Activated CD4-positive, alpha-beta T cell treated with anti-CD3 and anti-CD28 coated beads, Interleukin-10, Interleukin-2, amounts not matched to agents 100 ng/mL and 50 ng/mL, durations not matched to agents 16 hours and 8 hours (primary cell): ENCODE measurements around the gene CHRNB4.

Experiments
- DNase-seq: peaks from one replicate; pipeline ENCODE4 v3.0.0-alpha.2; 2020

CHRNB4 gene

GRCh38 chr15:78630886-78631633, 9.9 kb downstream of the CHRNB4 start:
- no peak for DNase-seq

- no peak for DNase-seq
Observed at GRCh38 chr15:78629716-78630065, 11.3 kb downstream of the CHRNB4 start.

- DNase-seq = no peak
Observed at GRCh38 chr15:78629031-78629715, 11.8 kb downstream of the CHRNB4 start.

DNA sequence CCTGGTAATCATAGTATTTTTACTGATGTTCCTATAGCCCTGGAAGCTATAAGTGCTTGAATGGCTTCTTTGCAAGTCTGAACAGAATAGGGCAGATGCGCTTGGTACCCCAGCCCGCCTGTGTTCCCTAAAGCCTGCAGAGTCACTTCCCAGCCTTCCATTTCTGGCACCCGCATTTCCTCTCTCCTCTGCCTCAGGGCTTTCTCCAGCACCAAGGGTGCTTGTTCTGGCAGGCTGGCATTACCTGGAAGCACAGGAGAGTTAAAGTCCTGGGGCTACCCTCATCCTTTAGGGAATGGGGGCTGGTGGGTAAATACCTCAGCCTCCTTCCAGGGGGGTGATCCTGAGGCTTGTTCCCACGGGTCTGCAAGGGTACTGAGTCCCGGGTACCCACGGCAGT, 12.8 kb downstream of the CHRNB4 start:
- DNase-seq = no peak

DNA sequence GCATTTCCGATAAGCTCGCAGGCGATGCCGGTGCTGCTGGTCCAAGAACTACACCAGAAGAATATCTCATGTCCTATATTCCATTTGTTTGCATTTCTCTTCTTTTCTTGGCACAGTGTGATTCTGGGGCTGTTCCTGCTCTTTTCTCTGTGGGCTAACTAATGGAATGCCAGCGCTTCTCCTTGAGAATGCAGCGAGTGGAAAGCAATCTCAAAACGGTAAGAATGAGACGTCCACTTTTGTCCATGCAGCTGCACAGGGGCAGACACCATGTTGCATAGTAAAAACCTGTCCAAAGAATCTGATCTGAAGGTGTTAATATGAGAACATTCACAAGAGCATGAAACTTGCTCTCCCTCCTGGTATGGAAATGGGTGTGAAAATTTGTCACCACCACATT, 13.7 kb downstream of the CHRNB4 start:
- no peak for DNase-seq

GRCh38 chr15:78626381-78626995, 14.5 kb downstream of the CHRNB4 start:
- DNase-seq = no peak

GRCh38 chr15:78625606-78626280, 15.3 kb downstream of the CHRNB4 start:
- no peak for DNase-seq

DNA sequence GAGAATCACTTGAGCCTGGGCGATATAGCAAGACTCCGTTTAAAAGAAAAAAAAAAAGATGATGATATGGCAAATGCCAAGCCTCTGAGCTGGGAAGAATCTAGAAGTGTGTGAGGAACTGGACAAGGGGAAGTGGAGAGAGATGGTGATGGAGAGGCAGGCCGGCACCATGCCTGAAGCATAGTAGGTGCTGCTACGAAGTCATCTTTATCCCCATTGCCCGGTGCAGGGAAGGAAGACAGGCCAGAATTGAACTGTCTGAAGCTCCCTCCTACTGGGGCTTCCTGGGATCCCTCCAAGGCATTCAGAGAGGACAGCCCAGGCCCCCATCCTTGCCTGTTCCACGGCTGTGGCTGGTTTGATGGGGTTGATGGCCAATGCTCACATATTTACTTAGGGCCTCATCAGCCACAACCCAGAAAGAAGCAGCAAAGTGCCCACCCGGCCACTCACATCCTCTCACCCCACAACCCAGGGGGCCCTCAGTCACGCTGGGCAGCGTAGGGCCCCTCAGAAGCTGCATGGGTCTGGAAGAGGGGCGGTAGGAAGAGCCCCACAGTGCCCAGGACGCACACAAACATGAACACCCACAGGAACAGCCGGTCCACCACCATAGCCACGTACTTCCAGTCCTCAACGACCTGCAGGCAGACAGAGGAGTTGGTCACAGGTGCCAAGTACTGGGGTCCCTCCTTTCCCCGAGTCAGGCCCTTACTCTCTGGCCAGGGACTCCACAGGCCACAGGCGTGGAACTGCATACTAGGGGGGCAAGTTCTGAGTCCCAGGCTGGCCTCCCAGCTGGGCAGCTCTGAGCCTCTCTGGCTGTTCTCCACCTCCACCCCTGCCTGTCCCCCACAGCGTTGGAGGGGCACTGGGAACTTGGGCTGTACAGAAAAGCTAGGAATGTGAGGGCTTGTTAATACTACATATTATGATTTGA, 16.1 kb downstream of the CHRNB4 start:
- DNase-seq = no peak

DNA sequence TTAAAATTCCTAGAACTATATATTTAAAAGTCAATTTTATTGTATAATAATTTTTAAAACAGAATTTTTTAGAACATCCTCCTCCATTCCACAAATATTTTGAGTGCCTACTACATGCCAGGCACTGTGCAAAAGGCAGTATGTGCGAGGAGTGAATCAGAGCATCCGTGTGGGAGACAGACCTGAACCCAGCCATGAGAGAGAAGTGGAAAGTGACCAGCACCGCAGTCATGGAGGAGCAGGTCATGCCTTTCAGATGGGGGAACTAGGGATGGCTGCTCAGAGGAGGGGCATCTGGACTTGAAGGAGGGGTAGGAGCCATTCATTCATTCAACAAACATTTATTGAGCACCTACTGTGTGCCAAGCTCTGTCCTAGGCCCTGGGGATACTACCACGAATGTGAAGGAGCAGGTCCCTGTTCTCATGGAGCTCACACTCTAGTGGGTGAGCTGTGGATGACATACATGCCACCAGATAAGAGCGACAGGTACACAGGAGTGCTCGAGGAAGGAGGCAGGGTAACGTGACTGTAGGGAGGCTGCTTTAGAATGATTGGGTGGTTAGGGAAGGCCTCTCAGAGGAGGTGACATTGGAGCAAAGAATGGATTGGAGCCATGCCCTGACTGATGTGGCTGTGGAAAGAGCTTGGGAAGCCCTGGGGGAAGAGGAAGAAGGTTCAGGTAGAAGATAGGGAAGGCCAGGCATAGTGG, 17.1 kb downstream of the CHRNB4 start:
- no peak for DNase-seq

DNA sequence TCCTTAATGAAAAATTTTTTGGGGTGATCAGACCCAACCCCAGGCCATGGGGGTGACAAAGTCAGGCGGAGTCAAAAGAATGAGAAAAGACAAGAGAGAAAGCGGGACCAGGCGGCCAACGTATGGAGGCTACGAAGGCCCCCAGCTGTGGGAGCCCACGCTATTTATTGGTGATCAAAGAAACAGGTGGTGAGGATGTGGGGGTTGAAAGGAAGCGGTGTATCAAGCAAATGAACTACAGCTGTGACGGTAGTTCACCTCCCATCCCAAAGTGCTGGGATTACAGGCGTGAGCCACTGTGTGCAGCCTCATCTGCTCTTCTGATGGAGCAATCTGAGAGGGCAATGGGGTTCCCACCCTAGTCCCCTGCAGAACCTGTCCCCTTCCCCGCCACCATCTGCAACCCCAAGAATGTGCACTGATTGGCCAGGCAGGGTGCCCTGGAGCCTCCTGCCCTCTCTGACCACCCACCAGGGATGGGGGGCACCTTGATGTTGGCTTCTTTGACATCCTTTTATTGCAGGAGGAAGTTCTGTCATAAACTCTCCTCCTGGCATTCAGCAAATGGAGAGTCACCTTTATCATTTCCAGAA, 19.1 kb downstream of the CHRNB4 start:
- DNase-seq = no peak

GRCh38 chr15:78620527-78621421, 20.2 kb downstream of the CHRNB4 start, which contains the start of gene CHRNA3:
TSS of gene CHRNA3 (minus strand) at chr15:78620996. CDS start at chr15:78620794, 202 bp downstream.
- DNase-seq = no peak

GRCh38 chr15:78620021-78620526, 20.9 kb downstream of the CHRNB4 start:
- no peak for DNase-seq

DNA sequence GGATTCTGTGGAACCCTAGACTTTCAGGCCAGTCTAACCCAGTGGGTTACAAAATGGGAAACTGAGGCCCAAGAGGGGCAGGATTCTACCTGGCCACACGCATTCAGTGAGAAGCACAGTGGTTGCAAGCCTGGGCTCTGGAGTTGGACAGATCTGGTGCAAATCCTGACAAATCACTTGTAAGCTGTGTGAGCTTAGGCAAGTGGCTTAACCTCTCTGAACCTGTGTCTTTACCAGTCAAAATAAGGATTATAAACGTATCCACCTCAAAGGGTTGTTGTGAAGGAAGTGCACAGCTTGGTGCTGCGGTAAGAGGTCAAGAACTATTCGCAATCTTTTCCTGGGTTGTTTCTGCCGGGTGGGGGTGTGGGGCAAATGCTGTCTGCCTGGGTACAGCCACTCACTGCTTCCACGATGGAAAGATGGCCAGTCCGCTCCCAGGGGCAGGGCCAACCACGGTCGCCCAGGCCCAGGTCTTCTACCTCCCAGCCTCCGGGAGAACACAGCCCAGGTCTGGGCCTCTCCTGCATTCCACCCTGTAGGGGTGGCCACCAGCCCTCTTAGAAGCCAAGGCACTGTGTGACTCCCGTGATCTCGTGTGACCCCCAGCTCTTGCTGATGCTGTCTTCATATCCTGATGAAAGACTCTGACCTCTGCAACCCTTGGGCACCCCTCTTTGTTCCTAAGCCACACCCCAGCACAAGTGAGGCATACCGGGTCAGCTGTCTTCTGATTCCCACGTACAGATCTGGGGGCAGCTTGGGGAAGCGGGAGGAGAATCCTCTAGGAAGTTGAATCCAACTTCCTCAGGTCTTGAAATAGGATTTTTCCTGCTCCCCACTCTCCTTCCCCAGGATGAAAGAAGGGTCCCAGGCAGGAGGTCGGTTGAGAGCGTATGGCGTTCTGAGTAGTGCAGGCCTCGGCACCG, 21.7 kb downstream of the CHRNB4 start:
- DNase-seq = no peak

DNA sequence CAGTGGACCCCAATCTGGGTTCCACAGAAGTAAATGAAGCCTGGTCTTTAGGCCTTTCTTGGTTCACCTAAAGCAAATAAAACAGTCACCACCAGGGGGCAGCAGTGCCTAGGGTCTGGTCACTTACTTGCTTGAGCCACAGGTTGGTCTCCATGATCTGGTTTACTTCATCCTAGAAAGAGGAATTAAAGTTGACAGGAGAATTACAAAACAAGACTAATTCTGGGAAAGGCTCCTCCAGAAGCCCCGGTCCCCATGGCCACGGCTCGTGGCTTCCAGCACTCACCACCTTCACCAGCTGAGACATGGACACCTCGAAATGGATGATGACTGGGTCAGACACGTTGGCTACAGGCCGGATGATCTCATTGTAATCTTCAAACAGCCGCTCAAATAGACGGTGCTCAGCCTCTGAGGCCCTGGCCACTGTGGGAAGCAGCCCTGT, 22.5 kb downstream of the CHRNB4 start:
- peak; percentile 83 for DNase-seq

GRCh38 chr15:78618064-78618463, 22.9 kb downstream of the CHRNB4 start:
- DNase-seq = no peak

DNA sequence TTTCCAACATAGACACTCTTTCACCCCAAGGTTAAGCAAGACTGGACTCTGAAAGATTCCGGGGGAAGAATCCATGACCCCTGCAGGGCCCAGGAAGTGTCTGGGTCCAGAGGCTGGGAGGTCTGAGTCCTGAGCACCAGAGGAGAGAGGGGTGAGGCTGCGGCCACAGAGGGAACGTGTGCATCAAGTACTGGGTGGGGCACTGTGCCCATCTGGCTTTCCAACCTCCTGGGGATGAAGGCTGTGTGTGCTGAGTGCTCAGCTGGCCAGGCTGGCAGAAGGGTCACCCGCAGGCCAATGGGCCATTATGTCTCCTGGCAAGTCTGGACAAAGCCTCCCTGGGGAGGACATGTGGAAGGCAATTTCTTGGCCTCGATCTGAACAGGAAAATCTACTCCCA, 23.5 kb downstream of the CHRNB4 start:
- no peak for DNase-seq

- DNase-seq = no peak
Observed at GRCh38 chr15:78617076-78617475, 23.9 kb downstream of the CHRNB4 start.

DNA sequence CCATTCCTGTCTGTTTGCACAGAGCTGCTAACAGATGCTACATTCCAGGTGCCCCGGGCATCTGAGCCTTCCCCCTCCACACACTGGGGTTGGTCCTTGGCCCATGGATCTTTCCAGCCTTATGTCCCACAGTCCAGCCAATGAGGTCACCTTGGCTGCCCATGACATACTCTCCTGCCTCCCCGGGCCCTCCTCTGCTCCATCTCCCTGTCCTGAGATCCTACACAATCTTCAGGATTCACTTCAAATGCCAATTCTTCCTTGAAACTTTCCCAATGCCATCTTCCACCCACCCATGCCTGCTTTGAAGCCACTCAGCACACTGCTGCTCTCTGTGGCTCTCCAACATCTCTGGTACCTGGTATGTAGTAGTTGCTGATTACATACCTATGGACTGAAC, 24.5 kb downstream of the CHRNB4 start:
- no peak for DNase-seq

DNA sequence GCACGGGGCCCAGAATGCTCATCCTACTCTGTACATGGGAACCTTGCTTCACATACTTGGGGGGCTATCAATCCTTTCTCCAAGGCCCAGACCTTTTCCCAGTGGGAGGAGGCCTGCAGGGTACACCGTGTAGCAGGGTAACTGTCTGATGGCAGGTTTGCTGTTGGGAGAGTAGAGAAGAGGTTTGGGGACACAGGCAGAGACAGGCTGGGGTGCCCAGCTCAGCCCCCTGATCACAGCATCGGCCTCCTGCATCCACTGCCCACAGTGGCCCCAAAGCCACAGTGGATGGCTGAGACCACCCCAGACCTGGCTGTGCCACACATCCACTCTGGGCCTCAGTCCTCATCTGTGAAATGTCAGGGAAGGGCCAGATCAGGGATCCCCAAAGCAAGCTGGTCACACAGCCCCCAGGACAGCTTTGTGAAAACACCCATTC, 25.8 kb downstream of the CHRNB4 start:
- no peak for DNase-seq
